Measurements from ENCODE around the gene GPR139. TPM values are rescaled to one million over a fixed set of nuclear protein-coding genes. Genes with fewer than 3 reads are reported as not detected.

The GPR139 gene
- total and polyA plus RNA-seq, 4 donors, result not detected

- no peak for DNase-seq (ENCODE audit: low spot score)
- no peak overlapping the region for H3K9ac ChIP-seq (ENCODE audit: low read depth in 1 of 2, low read length in 2 of 2)
- H3K4me1 ChIP-seq (ENCODE audit: control insufficient read depth in 4 of 4, insufficient read depth in 4 of 4, low read length in 3 of 4), result no peaks in the 10 kb centered on the region
- H3K36me3 ChIP-seq (ENCODE audit: control insufficient read depth in 4 of 4, insufficient read depth in 3 of 4, low read depth in 1 of 4, low read length in 3 of 4), result no peaks in the 10 kb centered on the region
- H3K4me3 ChIP-seq (ENCODE audit: low read depth in 1 of 3, low read length in 3 of 3), result no peak overlapping the region
- no peak overlapping the region for H3K27ac ChIP-seq (ENCODE audit: low read depth in 1 of 2, low read length in 2 of 2)
- peaks cover 0 to 2% (median 1%) of the 10 kb centered on the region in 4 donors for H3K27me3 ChIP-seq (ENCODE audit: control insufficient read depth in 4 of 4, insufficient read depth in 4 of 4, low read length in 3 of 4)
- WGBS, result 56% methylated on average over 2 of the region's 2 CpGs
- TF ChIP-seq YY1 (IDR thresholded peaks at IDR 0.05) (no peak), JUND (IDR thresholded peaks at IDR 0.05) (no peak), RAD21 (IDR thresholded peaks at IDR 0.05) (no peak), FOXA1 (IDR thresholded peaks at IDR 0.05) (no peak), FOXA2 (IDR thresholded peaks at IDR 0.05) (no peak), TAF1 (conservative IDR thresholded peaks at IDR 0.05) (no peak), HNF4A (conservative IDR thresholded peaks at IDR 0.05) (no peak), ATF3 (IDR thresholded peaks at IDR 0.05) (no peak), NR2F2 (IDR thresholded peaks at IDR 0.05) (no peak), MAX (IDR thresholded peaks at IDR 0.05) (no peak), GABPA (IDR thresholded peaks at IDR 0.05 in 1 of 2, conservative IDR thresholded peaks at IDR 0.05 in 1 of 2) (no peak), EGR1 (IDR thresholded peaks at IDR 0.05; ENCODE audit: low read depth in 2 of 2) (no peak), RXRA (IDR thresholded peaks at IDR 0.05) (no peak), REST (IDR thresholded peaks at IDR 0.05) (no peak), SP1 (IDR thresholded peaks at IDR 0.05) (no peak), ZBTB33 (IDR thresholded peaks at IDR 0.05) (no peak)
- no peaks in the 10 kb centered on the region for H3K9me3 ChIP-seq (ENCODE audit: control insufficient read depth in 4 of 4, low read length in 3 of 4)
Measured at GRCh38 chr16:20107083-20107482, 33.4 kb upstream of the GPR139 start.

GRCh38 chr16:20104563-20105183, 31.0 kb upstream of the GPR139 start:
- DNase-seq (ENCODE audit: low spot score), result no peak
- no peaks in the 10 kb centered on the region for H3K9me3 ChIP-seq (ENCODE audit: control insufficient read depth in 4 of 4, low read length in 3 of 4)
- no peak overlapping the region for H3K9ac ChIP-seq (ENCODE audit: low read depth in 1 of 2, low read length in 2 of 2)
- H3K4me1 ChIP-seq (ENCODE audit: control insufficient read depth in 4 of 4, insufficient read depth in 4 of 4, low read length in 3 of 4), result no peaks in the 10 kb centered on the region
- H3K27ac ChIP-seq (ENCODE audit: low read depth in 1 of 2, low read length in 2 of 2), result no peak overlapping the region
- H3K4me3 ChIP-seq (ENCODE audit: low read depth in 1 of 3, low read length in 3 of 3), result no peak overlapping the region
- H3K27me3 ChIP-seq (ENCODE audit: control insufficient read depth in 4 of 4, insufficient read depth in 4 of 4, low read length in 3 of 4), result peaks cover 0 to 2% (median 1%) of the 10 kb centered on the region in 4 donors
- no peak for TF ChIP-seq YY1 (IDR thresholded peaks at IDR 0.05)
- WGBS, result 64% methylated on average over 4 of the region's 4 CpGs
- no peaks in the 10 kb centered on the region for H3K36me3 ChIP-seq (ENCODE audit: control insufficient read depth in 4 of 4, insufficient read depth in 3 of 4, low read depth in 1 of 4, low read length in 3 of 4)

All from liver (tissue), 9 donors.